ENCODE data around the gene ILK.

The ILK gene

DNA sequence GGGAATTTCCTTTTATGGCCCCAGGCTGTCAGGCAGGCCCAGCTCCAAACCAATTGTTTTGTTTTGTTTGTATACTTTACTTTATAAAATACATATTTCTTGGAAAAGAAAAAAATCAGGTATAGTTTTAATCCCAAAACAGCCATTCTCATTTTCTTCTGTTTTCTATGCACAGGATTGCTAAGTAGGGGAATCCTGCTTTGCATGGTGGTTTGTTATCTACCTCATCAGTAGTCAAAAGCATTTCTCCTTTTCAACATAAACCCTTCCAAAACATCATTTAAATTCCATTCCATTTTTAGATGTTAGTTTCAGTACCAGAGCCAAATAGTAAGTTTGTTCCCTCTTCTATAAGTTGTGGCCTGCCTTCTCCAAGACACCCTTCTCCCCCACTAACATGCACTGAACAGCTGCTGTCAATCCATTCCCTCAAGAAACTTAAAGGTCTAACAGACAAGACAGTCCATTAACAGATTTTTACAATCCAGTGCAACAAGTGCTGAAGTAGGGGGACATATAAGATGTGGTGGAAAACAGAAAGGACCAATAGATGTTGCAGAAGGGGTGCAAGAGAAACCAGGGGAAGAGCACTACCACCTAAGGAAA lies 3.7 kb downstream of the ILK start:
- no peak for FAIRE-seq

DNA sequence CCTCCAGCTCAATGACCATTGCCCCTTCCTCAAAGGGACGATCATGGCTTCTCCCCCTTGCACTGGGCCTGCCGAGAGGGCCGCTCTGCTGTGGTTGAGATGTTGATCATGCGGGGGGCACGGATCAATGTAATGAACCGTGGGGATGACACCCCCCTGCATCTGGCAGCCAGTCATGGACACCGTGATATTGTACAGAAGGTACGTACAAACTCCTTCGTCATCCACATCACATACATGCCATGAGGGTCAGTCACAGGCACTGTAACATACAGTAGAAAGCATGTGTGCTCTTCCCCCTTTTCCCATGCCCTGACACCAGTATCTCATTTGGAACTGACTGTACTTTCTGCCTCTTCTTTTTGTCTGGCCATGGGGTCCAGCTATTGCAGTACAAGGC lies 4.4 kb downstream of the ILK start:
- no peak for FAIRE-seq

DNA sequence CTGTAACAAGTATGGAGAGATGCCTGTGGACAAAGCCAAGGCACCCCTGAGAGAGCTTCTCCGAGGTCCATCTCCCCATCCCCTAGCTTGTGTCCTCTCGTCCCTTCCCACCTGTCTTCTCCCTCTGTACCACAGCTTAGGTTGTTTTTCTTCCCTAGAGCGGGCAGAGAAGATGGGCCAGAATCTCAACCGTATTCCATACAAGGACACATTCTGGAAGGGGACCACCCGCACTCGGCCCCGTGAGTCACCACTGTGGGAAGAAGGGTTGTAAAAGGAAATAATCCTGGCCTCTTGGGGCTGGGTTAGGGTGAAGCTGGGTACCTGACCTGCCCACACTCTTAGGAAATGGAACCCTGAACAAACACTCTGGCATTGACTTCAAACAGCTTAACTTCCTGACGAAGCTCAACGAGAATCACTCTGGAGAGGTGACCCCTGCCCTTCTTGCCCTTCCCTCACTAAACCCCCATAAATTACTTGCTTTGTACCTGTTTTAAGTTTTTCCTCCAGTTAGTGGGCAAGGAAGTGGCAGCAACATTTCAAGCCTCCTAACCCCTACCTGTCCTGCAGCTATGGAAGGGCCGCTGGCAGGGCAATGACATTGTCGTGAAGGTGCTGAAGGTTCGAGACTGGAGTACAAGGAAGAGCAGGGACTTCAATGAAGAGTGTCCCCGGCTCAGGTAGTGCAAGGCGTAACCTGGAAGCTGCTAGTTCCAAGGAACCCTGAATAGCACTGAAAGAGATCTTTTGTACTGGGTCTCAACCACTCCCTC lies 5.3 kb downstream of the ILK start:
- FAIRE-seq: no peak

DNA sequence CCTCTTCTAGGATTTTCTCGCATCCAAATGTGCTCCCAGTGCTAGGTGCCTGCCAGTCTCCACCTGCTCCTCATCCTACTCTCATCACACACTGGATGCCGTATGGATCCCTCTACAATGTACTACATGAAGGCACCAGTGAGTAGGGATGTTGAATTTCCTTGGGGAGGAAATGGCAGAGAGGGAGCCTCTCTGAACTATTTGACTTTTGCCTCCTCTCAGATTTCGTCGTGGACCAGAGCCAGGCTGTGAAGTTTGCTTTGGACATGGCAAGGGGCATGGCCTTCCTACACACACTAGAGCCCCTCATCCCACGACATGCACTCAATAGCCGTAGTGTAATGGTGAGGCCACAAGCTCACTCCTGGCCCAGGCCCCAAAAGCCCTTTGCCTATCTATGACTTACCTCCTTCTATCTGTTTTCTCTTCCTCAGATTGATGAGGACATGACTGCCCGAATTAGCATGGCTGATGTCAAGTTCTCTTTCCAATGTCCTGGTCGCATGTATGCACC lies 6.0 kb downstream of the ILK start:
- FAIRE-seq: no peak

DNA sequence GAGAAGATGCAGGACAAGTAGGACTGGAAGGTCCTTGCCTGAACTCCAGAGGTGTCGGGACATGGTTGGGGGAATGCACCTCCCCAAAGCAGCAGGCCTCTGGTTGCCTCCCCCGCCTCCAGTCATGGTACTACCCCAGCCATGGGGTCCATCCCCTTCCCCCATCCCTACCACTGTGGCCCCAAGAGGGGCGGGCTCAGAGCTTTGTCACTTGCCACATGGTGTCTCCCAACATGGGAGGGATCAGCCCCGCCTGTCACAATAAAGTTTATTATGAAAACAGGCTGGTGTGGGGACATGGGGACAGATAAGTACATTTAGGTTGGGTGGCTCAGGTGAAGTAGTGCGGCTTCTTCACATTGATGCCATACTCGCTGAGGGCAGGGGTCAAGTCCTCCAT lies 7.0 kb downstream of the ILK start:
- no peak for FAIRE-seq

DNA sequence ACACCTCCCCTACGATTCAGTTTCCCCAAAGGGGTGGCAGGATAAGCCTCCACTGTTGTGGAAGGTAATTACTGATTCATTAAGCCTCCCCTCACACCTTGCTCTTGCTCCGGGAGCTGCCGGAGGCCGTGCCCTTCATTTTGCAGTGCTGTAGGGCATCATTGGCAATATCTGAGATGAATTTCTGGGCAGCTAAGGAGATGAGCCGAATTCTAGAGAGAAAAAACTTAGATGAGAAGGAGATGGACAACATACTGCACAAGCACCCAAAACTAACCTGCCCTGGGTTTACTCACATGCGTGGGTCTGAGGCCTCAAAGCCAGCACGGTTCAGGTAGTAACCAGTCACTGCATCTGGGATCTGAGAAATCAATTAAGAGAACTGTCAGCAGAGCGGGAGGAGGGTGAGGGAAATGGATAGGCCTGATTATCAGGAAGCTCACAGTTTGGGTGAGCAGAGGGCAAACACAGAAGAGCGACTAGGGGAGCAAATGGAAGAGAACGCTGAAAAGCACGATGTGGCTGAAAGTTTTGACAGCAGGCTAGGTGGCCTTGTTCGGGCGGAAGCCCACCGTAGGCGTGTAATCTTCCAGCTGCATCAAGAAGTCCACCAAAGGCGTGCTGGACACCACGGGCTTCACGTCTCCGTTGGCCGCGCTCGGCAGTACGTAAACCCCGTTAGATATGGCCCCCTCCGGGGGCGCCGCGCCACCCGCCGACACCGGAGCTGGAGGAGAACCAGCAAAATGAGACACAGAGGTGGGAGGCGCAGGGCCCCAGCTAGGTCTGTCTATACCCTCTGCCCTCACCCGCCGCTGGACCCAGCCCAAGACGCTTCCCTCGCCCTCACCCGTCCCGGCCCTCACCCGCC lies 7.8 kb downstream of the ILK start:
- no peak for FAIRE-seq

DNA sequence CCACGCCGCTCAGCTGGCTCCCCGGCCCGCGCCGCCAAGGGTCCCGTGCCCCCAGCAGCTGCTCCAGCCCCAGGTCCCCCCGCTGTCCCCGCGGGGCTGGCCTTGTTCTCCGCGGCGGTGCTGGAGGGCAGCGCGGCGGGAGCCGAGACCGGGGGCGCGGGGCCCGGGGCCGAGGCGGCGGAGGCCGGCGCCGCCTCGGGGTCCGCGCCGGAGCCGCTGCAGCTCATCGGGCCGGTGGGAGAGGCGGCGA lies 8.3 kb downstream of the ILK start:
- FAIRE-seq: no peak

DNA sequence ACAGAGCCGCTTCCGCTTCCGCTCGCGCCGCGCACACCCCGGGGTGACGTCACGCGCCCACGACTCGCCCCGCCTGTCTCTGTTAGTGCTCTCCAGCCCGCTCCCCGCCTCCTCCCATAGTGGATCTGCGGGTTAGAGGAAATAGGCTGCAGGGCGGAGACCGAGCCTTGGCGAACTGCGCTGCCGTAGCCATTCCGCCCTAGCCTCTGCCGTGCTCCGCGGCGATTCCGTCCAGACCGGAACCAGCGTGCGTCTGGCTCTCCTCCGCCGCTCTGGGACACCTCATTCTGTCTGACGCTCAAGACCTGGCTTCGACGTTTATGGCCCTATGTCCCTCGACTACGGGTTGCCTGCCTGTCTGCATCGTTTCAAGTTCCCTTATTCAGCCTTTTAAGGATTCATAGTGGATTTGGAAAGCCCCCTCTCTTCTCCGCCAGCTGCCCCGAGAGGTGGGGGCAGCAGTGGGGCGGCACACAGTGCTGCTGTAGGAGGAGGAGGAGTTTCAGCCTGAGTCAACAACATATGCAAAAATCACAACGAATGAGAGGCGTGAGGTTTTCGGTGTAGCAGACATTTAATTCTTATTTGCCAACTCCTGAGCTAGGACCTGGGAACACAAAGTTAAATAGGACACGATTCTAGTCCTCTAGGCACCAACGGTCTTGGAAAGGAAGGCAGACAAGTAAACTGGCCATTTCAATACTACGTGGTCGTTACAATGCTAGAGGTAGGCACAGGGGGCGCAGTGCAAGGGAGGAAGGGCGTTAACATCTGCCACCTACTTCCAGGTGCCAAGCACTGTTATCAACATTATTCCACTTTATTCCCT lies 8.9 kb downstream of the ILK start, which contains the start of gene TAF10:
TAF10 (minus strand) TSS at position 4 of the 829 bp plus-strand sequence. CDS start 27 bp downstream, outside the sequence.
- peak; percentile 83 for FAIRE-seq

DNA sequence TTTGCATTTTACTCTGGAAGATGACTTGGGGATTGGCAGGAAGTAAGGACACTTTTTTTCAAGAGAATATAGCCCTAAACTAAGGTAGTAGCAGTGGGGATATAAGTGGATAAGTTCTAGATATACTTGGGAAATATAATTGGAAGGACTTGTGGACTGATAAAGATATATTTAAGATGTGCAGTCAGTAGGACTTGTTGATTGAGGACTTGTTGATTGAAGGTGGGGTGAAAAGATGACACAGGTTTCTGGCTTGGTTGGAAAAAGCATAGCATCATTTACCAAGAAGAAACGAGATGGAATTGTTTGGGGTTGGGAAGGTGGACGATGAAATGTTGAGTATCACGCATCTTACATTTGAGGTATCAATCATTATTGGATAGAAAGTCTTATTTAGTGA lies 9.9 kb downstream of the ILK start:
- FAIRE-seq: no peak

DNA sequence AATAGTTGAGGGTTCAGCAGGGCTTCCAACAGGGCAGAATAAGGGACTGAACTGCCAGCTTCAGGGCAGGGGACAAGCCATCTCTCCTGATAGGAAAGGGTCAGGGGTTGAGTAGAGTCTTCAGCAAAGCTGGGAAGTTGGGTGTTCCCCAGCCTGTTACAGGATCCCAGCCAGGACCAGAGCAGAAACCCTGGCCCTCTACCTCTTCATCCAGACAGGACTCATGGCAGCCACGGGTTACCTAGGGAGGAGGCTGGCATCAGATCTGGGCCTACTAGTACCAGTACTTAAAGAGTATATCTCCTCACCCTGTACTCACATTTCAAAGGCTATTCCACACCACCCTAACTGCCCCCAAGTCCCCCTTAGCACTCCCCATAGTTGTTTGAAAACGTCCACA lies 10.9 kb downstream of the ILK start:
- no peak for FAIRE-seq

DNA sequence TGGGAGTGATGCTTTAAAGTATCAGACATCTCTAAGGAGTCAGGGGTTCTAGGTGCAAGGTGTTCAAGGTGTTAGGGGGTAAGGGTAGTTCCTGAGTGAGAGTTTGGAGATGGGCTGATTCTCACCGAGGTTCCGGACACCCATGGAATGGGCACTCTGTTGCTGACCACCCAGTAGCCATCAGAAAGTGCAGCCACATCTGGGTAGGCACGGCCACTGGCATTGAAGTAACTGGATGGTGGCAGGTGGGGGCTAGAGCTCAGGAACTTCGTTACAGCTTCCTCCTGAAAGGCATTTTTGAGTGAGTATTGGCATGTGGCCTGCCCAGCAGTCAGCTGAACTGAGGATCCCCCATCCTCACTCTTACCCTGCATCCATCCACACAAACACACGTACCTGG lies 11.5 kb downstream of the ILK start:
- FAIRE-seq: no peak

DNA sequence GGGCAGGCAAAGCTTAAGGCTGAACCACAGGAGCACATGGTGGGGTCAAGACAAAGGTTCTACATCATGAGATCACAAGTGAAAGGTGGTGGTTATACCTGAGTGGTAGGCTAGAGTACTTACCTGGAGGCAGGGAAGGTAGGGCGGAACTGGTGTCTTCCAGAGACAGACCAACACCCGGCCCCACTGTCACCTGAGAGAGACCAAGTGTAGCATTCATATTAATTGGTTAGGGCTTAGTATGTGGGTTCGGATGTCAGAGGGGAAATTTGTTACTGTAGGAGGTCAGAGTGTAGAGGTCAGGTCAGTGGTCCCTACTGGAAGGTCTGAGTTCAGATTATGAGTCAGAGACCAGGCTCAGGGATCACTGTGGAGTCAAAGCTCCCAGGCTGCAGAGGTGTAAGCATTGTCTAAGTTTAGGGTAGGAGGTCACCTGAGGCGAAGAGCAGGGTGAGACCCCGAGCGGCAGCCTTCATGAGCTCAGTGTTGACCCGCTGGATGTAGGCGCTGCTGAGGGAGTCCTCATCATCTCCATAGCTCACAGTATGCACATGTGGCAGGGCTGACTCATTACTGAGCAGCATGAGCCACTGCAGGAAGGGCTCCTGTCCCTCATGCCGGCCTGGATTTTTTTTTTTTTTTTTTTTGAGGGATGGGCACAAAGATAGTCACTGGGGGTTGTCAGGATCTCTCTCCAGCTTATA lies 12.5 kb downstream of the ILK start:
- no peak for FAIRE-seq

DNA sequence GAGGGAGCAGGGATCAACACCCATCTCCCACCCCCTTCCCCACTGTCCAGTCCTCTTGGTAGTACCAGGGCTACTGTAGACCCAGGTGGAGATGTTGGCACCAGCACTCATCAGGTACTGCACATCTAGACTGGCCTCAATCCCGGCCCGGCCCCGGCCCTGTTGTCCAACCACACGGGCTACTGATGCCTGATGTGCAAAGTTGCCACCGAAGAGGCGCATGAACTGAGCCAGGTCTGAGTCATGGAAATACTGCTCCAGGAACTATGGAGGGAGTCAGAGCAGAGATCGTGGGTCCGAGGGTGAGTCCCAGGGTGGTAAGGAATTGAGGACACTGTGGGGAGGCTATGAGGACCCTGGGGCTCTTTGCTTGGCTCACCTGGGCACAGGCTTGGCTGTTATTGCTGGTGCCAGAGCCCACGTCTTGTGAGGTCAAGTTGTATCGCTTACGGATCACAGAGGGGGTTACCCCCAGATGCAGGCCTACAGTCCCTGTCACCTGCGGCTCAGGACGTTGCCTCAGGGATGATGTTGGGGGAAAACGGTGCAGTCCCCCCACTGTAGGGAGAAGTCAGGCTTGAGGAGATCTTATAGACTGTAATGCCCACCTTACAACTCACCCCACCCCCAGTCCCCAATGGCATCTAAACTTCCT lies 13.1 kb downstream of the ILK start:
- no peak for FAIRE-seq

DNA sequence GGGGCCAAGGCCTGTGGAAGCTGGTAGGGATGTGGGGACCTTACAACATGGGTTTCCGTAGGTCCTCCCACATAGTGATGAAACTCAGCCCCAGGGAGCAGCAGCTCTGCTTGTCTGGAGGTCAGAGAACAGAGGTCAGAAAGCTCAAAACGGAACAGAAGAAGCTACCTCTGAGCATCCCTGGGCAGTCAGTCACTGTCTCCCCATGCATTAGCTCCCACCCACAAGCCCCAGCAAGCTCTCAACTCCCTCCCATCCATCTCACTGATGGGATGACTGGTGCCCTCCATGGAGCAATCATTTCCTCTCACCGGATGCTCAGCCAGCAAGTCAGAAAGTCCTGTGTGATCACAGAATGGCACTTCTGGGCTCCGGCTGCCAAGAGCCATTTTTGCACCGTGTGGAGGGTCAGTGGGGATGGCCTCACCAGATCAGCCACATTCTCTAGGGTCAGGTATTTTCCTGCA lies 13.8 kb downstream of the ILK start:
- FAIRE-seq: no peak

DNA sequence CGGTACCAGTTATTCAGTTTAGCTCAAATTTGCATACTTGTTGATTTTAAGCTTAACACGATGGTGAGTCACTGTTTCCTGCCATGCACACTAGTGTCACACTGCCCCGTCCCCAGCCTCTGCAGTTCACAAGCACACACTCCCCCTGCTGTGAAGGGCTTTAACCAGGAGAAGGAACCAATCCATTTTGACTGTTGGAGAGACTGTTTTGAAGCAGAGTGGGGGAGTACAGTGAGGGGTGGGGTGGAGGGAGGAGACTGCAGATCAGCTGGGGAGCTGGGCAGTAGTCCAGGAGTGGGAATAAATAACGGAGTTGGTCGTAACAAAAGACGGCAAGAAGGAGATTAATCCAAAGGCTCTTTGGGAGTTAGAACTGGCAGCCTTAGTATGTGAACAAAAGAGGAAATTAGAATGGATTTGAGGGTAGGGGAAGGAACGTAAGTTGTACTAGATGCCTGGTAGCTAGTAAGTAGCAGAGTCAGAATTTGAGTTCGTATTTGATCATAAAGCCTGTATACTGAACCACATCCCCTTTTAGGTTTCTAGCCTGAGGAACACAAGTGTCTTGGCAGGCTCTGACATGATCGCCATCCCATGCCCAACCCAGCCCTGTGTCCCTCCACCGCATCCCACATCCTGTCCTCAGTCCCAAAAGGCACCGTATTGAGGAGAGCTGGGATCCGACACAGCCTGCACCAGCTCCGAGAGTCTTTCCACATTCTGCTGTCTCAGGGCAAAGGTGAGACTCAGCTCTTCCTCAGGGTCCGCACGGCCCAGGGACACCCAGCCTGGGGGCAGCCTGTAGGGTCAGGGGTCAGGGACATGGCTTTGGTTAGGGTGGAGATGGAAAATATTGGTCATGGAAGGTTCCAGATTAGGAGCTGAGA lies 14.8 kb downstream of the ILK start:
- FAIRE-seq: peak; percentile 92

DNA sequence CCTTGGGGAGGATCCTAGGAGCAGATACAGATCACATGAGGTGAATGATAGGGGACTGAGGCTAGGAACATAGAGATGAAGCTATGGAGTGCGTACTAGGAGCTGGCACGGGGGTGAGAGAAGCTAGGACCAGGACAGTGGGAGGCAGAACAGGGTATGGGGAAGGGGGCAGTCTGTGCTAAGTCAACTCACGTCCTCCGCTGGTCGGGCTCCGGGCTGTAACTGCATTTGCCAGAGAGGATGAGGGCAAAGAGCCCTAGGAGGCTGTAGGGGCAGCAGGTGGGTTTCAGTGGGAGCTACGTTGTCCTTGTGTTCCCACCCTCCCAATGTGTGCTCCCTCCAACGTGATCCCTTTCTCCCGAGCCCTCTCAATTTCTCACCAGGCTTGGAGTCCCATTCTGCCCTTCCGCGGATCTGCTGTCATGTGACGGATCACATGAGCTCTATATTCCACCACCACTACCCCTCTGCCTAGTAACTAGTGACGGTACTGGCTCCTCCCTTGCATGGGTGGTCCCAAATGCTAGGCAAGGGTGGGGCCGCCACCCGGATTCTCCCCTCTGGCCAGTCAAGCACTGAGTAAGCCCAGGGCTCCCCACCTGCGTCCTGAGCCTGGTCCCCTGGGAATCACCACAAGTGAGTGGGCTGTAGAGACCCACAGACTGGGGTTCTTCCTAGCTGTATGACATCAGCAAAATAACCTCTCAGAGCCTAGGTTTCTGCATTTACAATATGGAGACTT lies 15.6 kb downstream of the ILK start, which contains the start of gene TPP1:
TPP1 (minus strand) TSS at position 419 of the 742 bp plus-strand sequence; CDS start at position 397, 22 bp downstream.
- peak; percentile 94 for FAIRE-seq

DNA sequence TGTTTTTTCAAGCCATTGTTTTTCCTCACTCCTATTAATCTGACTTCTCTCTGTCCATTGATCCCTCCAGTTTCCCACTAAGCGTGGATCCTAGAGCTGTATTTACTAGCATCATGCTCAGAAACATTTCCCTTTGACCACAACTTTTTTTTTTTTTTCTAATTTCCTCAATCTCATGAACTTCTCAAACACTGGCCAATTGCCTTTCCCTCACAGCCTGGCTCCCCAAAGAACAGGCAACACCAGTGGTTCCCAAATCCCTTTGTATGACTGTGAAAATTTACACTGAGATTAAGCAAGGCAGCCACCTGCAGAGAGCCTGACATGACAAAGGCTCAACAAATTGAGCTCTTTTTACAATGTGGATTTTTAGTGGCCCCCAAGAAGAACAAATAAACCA lies 17.1 kb downstream of the ILK start:
- no peak for FAIRE-seq

DNA sequence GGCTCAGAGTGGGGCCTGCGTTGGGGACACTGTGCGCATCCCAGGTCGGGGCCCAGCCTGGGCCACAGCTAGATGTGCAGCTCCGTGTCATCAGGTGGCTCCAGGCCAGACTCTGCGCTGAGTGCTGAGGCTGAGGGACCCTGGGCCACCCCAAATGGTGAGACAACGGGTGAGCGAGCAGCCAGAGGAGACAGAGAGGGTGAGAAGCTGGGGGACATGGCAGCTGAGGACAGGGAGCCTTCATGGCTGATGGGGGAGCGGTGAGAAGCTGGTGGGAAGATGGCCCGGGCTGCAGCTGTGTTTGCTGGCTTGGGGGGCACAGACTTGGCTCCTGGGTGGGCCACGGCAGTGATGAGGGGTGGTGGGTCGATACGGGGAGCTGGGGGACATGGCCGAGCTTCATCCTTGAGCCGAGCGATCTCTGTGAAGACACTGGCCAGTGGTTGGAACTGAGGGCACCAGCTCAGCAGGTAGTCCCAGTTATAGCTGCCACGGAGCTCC lies 18.2 kb downstream of the ILK start:
- FAIRE-seq: no peak
